NCI-H2107 (cell line): ENCODE results near the gene PRAMEF8.
"Not testable (repeated sequence)": the region's sequence is repeated elsewhere in the genome, so short reads cannot be mapped to it uniquely, and the experiment has no call there.

Experiments
- DNase-seq: peaks from one replicate; lab custom pipeline; 2025; lab: John Stamatoyannopoulos, UW

Gene PRAMEF8

GRCh38 chr1:13285037-13285436, at the start of gene PRAMEF8:
TSS of gene PRAMEF8 (minus strand) at chr1:13285137. CDS start at chr1:13284091, 1,046 bp downstream.
- not testable (repeated sequence) for DNase-seq

- DNase-seq, result not testable (repeated sequence)
Measured at GRCh38 chr1:13315281-13315680, 30.3 kb upstream of the PRAMEF8 start, which contains the start of gene PRAMEF15. TSS of gene PRAMEF15 (plus strand) at chr1:13315581. CDS start at chr1:13318408, 2,827 bp downstream.

GRCh38 chr1:13303239-13303638, 18.3 kb upstream of the PRAMEF8 start, which contains the start of gene PRAMEF33:
TSS of gene PRAMEF33 (plus strand) at chr1:13303539. CDS start at chr1:13305955, 2,416 bp downstream.
- not testable (repeated sequence) for DNase-seq

- not testable (repeated sequence) for DNase-seq
Measured at GRCh38 chr1:13302197-13302596, 17.3 kb upstream of the PRAMEF8 start.

- not testable (repeated sequence) for DNase-seq
Measured at GRCh38 chr1:13298699-13299098, 13.8 kb upstream of the PRAMEF8 start.

GRCh38 chr1:13297216-13297931, 12.4 kb upstream of the PRAMEF8 start:
- not testable (repeated sequence) for DNase-seq

GRCh38 chr1:13289030-13289429, 4.1 kb upstream of the PRAMEF8 start:
- DNase-seq, result not testable (repeated sequence)

- DNase-seq, result not testable (repeated sequence)
Measured at GRCh38 chr1:13279617-13280016, 5.3 kb downstream of the PRAMEF8 start.

GRCh38 chr1:13277016-13277415, 7.9 kb downstream of the PRAMEF8 start:
- DNase-seq, result not testable (repeated sequence)

GRCh38 chr1:13265124-13265523, 19.8 kb downstream of the PRAMEF8 start:
- DNase-seq, result not testable (repeated sequence)

GRCh38 chr1:13253898-13254297, 31.0 kb downstream of the PRAMEF8 start, which contains the start of gene PRAMEF5:
TSS of gene PRAMEF5 (plus strand) at chr1:13254198. CDS start at chr1:13259269, 5,071 bp downstream.
- DNase-seq, result not testable (repeated sequence)

- DNase-seq, result not testable (repeated sequence)
Measured at GRCh38 chr1:13247122-13247521, 37.8 kb downstream of the PRAMEF8 start.

GRCh38 chr1:13246554-13246871, 38.4 kb downstream of the PRAMEF8 start:
- DNase-seq, result not testable (repeated sequence)

- DNase-seq, result not testable (repeated sequence)
Measured at GRCh38 chr1:13245841-13246553, 38.9 kb downstream of the PRAMEF8 start.

GRCh38 chr1:13243536-13244263, 41.2 kb downstream of the PRAMEF8 start:
- not testable (repeated sequence) for DNase-seq

GRCh38 chr1:13239633-13240032, 45.3 kb downstream of the PRAMEF8 start:
- not testable (repeated sequence) for DNase-seq

GRCh38 chr1:13237572-13237971, 47.4 kb downstream of the PRAMEF8 start:
- not testable (repeated sequence) for DNase-seq

- DNase-seq, result not testable (repeated sequence)
Measured at GRCh38 chr1:13234057-13234456, 50.9 kb downstream of the PRAMEF8 start.

- not testable (repeated sequence) for DNase-seq
Measured at GRCh38 chr1:13232056-13232455, 52.9 kb downstream of the PRAMEF8 start.
